Measurements from ENCODE around the gene XRCC5. TPM values are rescaled to one million over a fixed set of nuclear protein-coding genes. Genes with fewer than 3 reads are reported as not detected.

Gene XRCC5
- total and polyA plus RNA-seq, 10 of the 15 experiments (the other 5 are each of a cell fraction or from before 2014, with no cell fraction given), result 259 to 815 (median 530) TPM

DNA sequence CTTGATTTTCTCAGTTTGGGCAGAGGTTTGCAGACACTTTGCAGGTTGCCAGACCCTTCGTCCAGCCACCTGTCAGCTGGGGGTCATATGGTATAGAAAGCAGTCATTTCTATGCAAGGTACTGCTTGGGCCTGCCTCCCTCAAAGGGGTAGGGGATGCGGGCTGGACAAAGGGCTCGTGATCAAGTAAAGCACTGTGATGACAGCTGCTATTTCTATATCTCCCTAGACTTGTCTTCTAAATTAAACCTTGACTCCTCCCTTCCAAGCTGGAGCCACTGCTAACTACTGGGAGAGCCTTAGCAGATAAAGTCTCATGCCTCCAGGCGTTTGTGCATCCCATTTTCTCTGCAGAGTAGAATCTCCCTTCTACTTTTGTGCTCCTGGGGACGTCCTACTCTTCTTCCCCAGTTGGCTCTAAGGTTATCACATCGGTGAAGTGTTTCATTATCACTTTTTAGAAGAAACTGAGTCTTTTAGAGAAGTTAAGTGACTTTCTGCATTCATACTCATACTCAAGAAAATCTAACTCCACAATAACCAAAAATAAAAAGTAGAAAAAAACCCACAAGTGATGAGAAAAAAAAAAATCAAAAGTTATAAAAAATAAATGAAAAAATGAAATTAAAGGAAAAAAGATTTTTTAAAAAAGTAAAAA lies 710 bp upstream of the XRCC5 start (continued):
- no peak for TF ChIP-seq SRF (IDR thresholded peaks at IDR 0.05; ENCODE audit: low read depth in 2 of 2, low read length in 2 of 2)

DNA sequence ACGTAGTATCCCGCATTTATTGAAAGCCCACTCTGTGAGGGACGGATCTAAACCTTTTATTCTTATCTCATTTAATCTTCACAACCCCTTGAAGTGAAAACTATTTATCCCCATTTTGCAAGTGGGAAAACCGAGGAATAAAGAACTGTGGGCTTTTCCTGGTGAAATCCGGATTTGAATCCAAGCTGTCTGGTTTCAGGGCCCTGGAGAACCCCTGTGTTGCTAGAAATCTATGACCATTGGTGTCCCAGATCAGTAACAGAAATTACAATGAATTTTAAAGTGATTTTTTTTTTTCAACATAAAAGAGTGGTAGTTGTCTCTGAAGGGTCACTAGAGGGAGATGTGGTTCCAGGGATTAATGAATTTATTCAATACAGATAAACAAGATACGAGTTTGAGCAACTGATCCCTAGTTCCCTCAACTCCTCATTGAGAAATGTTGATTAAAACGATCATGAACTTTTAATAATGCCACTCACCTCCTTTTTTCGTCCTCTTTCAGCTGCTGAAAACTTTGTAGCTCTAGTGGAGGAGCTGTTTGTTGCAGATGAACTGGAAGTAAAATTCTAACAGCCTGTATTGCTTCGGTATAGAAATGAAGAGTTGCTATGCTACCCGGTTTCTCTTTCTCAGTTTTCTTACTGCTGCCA lies 940 bp downstream of the XRCC5 start:
- DNase-seq (ENCODE audit: low read depth, low spot score) (no peak), ATAC-seq (peak; percentile 31), FAIRE-seq (no peak)
- in situ Hi-C loops (cut with MboI), result no loop called here
- intact Hi-C loops (cut with micrococcal nuclease; ENCODE audit: unreplicated experiment), result loop anchor here (1.0 to 10.0 kb wide), 5 partner anchors 76 to 555 kb away; partner anchors contain the start of gene SMARCAL1
- Histone ChIP-seq H3K9ac (ENCODE audit: control insufficient read depth, insufficient read depth, low read length) (peak overlapping the region; percentile 99), H4K20me1 (ENCODE audit: control insufficient read depth, insufficient read depth) (no peaks in the 10 kb centered on the region), H3K4me1 (ENCODE audit: control insufficient read depth, insufficient read depth, low read length) (peaks cover 29% of the 10 kb centered on the region), H3K9me3 (replicated peaks; ENCODE audit: control insufficient read depth, insufficient read depth, low read length) (no peaks in the 10 kb centered on the region), H3K79me2 (ENCODE audit: control insufficient read depth, insufficient read depth, low read length) (peaks cover 53% of the 10 kb centered on the region), H3K36me3 (ENCODE audit: control insufficient read depth in 2 of 2, insufficient read depth in 2 of 2, low read length in 1 of 2) (peaks cover 0 to 6% of the 10 kb centered on the region in 2 experiments; a peak in 3 of 4 replicates), H3K27me3 (replicated peaks in 1 of 2; ENCODE audit: control insufficient read depth in 2 of 2, insufficient read depth in 2 of 2, low read length in 1 of 2) (no peaks in the 10 kb centered on the region), H3K4me2 (ENCODE audit: control insufficient read depth, insufficient read depth) (peak overlapping the region; percentile 93), H3K4me3 (peak overlapping the region; percentile 94), H2AFZ (ENCODE audit: control insufficient read depth, low read depth, low read length) (no peak overlapping the region), H3K27ac (ENCODE audit: control insufficient read depth, insufficient read depth) (peak overlapping the region; percentile 99)
- WGBS (ENCODE audit: insufficient coverage, insufficient replicate concordance, low lambda C conversion rate, missing lambda C conversion rate), result under 1% methylated on average over 10 of the region's 10 CpGs
- BruUV-seq (replicated peaks), result TSS peak; percentile 72
- CTCF ChIA-PET, result interaction anchor here (0.7 to 8.6 kb wide), 42 partner anchors 9 to 552 kb away, joined by 3 to 105 read pairs (median 4); partner anchors contain the start of genes PECR, SMARCAL1 and TMEM169
- SMC1A ChIA-PET (ENCODE audit: uncharacterized antibody, unreplicated experiment), result interaction anchor here (0.6 to 7.6 kb wide), 27 partner anchors 9 to 556 kb away, joined by 3 to 59 read pairs (median 6); partner anchors contain the start of genes PECR and TMEM169
- POLR2A ChIA-PET, result interaction anchor here (0.7 to 4.5 kb wide), 8 partner anchors 9 to 108 kb away, joined by 3 to 42 read pairs (median 4); partner anchors contain the start of genes PECR and TMEM169
- RAD21 ChIA-PET (ENCODE audit: unreplicated experiment), result interaction anchor here (0.7 to 6.6 kb wide), 21 partner anchors 15 to 410 kb away, joined by 3 to 42 read pairs (median 4); partner anchors contain the start of genes PECR and TMEM169
- no peak for TF ChIP-seq ZNF622 (IDR thresholded peaks at IDR 0.05)
- no peak for TF ChIP-seq IKZF1 (conservative IDR thresholded peaks at IDR 0.05)
- TF ChIP-seq ZNF384 (IDR thresholded peaks at IDR 0.05; ENCODE audit: borderline replicate concordance, low read depth, low read length), result peak; percentile 72
- peak; percentile 34; the same call in 1 of the 2 replicates for TF ChIP-seq SMC3 (IDR thresholded peaks at IDR 0.05; ENCODE audit: borderline replicate concordance, low read length)
- no peak for TF ChIP-seq KDM1A (IDR thresholded peaks at IDR 0.05; ENCODE audit: borderline replicate concordance)
- no peak for TF ChIP-seq CEBPB (IDR thresholded peaks at IDR 0.05; ENCODE audit: borderline replicate concordance in 1 of 2, low read depth in 2 of 2, low read length in 2 of 2)
- TF ChIP-seq, protein P1, sequence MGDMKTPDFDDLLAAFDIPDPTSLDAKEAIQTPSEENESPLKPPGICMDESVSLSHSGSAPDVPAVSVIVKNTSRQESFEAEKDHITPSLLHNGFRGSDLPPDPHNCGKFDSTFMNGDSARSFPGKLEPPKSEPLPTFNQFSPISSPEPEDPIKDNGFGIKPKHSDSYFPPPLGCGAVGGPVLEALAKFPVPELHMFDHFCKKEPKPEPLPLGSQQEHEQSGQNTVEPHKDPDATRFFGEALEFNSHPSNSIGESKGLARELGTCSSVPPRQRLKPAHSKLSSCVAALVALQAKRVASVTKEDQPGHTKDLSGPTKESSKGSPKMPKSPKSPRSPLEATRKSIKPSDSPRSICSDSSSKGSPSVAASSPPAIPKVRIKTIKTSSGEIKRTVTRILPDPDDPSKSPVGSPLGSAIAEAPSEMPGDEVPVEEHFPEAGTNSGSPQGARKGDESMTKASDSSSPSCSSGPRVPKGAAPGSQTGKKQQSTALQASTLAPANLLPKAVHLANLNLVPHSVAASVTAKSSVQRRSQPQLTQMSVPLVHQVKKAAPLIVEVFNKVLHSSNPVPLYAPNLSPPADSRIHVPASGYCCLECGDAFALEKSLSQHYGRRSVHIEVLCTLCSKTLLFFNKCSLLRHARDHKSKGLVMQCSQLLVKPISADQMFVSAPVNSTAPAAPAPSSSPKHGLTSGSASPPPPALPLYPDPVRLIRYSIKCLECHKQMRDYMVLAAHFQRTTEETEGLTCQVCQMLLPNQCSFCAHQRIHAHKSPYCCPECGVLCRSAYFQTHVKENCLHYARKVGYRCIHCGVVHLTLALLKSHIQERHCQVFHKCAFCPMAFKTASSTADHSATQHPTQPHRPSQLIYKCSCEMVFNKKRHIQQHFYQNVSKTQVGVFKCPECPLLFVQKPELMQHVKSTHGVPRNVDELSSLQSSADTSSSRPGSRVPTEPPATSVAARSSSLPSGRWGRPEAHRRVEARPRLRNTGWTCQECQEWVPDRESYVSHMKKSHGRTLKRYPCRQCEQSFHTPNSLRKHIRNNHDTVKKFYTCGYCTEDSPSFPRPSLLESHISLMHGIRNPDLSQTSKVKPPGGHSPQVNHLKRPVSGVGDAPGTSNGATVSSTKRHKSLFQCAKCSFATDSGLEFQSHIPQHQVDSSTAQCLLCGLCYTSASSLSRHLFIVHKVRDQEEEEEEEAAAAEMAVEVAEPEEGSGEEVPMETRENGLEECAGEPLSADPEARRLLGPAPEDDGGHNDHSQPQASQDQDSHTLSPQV (IDR thresholded peaks at IDR 0.05), result no peak
- TF ChIP-seq IKZF2 (IDR thresholded peaks at IDR 0.05), result no peak
- no peak for TF ChIP-seq HDAC6 (IDR thresholded peaks at IDR 0.05; ENCODE audit: unreplicated experiment)
- no peak for TF ChIP-seq TCF7 (IDR thresholded peaks at IDR 0.05; ENCODE audit: borderline replicate concordance)
- 0 out of 2 replicates have a peak, but pooled peaks have one; percentile 4 for TF ChIP-seq JUNB (IDR thresholded peaks at IDR 0.05)
- no peak for TF ChIP-seq RUNX3 (IDR thresholded peaks at IDR 0.05; ENCODE audit: low read length)
- TF ChIP-seq, protein P2, sequence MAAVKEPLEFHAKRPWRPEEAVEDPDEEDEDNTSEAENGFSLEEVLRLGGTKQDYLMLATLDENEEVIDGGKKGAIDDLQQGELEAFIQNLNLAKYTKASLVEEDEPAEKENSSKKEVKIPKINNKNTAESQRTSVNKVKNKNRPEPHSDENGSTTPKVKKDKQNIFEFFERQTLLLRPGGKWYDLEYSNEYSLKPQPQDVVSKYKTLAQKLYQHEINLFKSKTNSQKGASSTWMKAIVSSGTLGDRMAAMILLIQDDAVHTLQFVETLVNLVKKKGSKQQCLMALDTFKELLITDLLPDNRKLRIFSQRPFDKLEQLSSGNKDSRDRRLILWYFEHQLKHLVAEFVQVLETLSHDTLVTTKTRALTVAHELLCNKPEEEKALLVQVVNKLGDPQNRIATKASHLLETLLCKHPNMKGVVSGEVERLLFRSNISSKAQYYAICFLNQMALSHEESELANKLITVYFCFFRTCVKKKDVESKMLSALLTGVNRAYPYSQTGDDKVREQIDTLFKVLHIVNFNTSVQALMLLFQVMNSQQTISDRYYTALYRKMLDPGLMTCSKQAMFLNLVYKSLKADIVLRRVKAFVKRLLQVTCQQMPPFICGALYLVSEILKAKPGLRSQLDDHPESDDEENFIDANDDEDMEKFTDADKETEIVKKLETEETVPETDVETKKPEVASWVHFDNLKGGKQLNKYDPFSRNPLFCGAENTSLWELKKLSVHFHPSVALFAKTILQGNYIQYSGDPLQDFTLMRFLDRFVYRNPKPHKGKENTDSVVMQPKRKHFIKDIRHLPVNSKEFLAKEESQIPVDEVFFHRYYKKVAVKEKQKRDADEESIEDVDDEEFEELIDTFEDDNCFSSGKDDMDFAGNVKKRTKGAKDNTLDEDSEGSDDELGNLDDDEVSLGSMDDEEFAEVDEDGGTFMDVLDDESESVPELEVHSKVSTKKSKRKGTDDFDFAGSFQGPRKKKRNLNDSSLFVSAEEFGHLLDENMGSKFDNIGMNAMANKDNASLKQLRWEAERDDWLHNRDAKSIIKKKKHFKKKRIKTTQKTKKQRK (IDR thresholded peaks at IDR 0.05; ENCODE audit: low read depth, low read length), result no peak

Data from GM12878 (cell line).